H1 (cell line): ENCODE data around the gene CAPZB. TPM values are rescaled to one million over a fixed set of nuclear protein-coding genes. Genes with fewer than 3 reads are reported as not detected.

Experiments
- CTCF ChIA-PET: fragments of 300-600 bp; sonication (Branson Sonifier 250); formaldehyde crosslinking; loops from one replicate; lab custom pipeline; 2021; ENCODE audit not compliant: partially characterized antibody; lab: Charles Lee
- POLR2A ChIA-PET: fragments of 300-600 bp; sonication (Branson Sonifier 250); formaldehyde crosslinking; loops from one replicate; lab custom pipeline; 2021; ENCODE audit warnings: inconsistent platforms; ENCODE audit not compliant: partially characterized antibody; lab: Charles Lee
- DNase-seq, 2 experiments: peaks; one replicate each; pipeline versions ENCODE4 v3.0.0 to v3.0.0-alpha.2; 2010 to 2022; ENCODE audit warnings: low spot score in 2 of 2, low read depth in 1 of 2, mixed read lengths in 1 of 2
- FAIRE-seq: peaks from 2 replicates; lab custom pipeline; 2011; peaks lifted over from hg19 to GRCh38; lab: Jason Lieb, UNC
- H2AFZ ChIP-seq: 2 replicates; pipeline ENCODE4 v1.8.1; 2012; ENCODE audit warnings: low read length, inconsistent platforms
- H2AK5ac ChIP-seq: 2 replicates; pipeline ENCODE4 v1.6.1; 2013; ENCODE audit warnings: low read depth, low read length
- H2BK120ac ChIP-seq: replicated peaks from 2 replicates; pipeline ENCODE3; 2013; ENCODE audit warnings: low read depth, low read length, inconsistent platforms
- H2BK12ac ChIP-seq: 2 replicates; pipeline ENCODE4 v1.6.1; 2013; ENCODE audit warnings: low read depth, low read length
- H2BK15ac ChIP-seq: 2 replicates; pipeline ENCODE4 v1.6.1; 2013; ENCODE audit warnings: low read length
- H2BK20ac ChIP-seq: 2 replicates; pipeline ENCODE4 v1.6.1; 2013; ENCODE audit warnings: low read length
- H2BK5ac ChIP-seq: 2 replicates; pipeline ENCODE4 v1.6.1; 2013; ENCODE audit warnings: low read depth, low read length
- H3K14ac ChIP-seq: 2 replicates; pipeline ENCODE4 v1.6.1; 2013; ENCODE audit warnings: inconsistent platforms; ENCODE audit not compliant: insufficient read length
- H3K18ac ChIP-seq: 2 replicates; pipeline ENCODE4 v1.6.1; 2013; ENCODE audit warnings: low read length; ENCODE audit errors: extremely low read depth
- H3K23ac ChIP-seq: 2 replicates; pipeline ENCODE4 v1.6.1; 2013; ENCODE audit warnings: inconsistent platforms; ENCODE audit not compliant: insufficient read length
- H3K23me2 ChIP-seq: 2 replicates; pipeline ENCODE4 v1.6.1; 2013; ENCODE audit warnings: low read depth, low read length
- H3K27ac ChIP-seq: 2 replicates; pipeline ENCODE4 v1.6.1; 2011; ENCODE audit warnings: low read depth, low read length, inconsistent platforms
- H3K27me3 ChIP-seq, 4 experiments: replicated peaks in 1 of 4; 1 replicate in 1 of 4; 2 replicates in 3 of 4; pipeline versions ENCODE4 v1.6.1 to v1.8.1; 2011 to 2013; ENCODE audit warnings: low read length in 3 of 4, mild to moderate bottlenecking in 3 of 4, inconsistent platforms in 2 of 4, mixed read lengths in 2 of 4, moderate library complexity in 1 of 4; ENCODE audit not compliant: control insufficient read depth in 3 of 4, insufficient read depth in 3 of 4; ENCODE audit errors: extremely low read depth in 1 of 4
- H3K36me3 ChIP-seq, 4 experiments: 2 replicates each; pipeline versions ENCODE4 v1.6.1 to v1.8.1; 2011 to 2013; ENCODE audit warnings: mild to moderate bottlenecking in 4 of 4, low read length in 3 of 4, moderate library complexity in 2 of 4, control low read depth in 1 of 4, inconsistent platforms in 1 of 4; ENCODE audit not compliant: insufficient read depth in 4 of 4, control insufficient read depth in 2 of 4
- H3K4ac ChIP-seq: replicated peaks from 2 replicates; pipeline ENCODE3; 2013; ENCODE audit warnings: low read length, low read depth, mixed read lengths, inconsistent platforms; ENCODE audit not compliant: insufficient read length
- H3K4me1 ChIP-seq, 4 experiments: replicated peaks in 1 of 4; 1 replicate in 1 of 4; 2 replicates in 3 of 4; pipeline versions ENCODE4 v1.6.1 to v1.8.1; 2011 to 2013; ENCODE audit warnings: low read length in 3 of 4, inconsistent platforms in 2 of 4, mixed read lengths in 1 of 4; ENCODE audit not compliant: insufficient read depth in 4 of 4, control insufficient read depth in 3 of 4
- H3K4me2 ChIP-seq, 2 experiments: 2 replicates each; pipeline versions ENCODE4 v1.6.1 to v1.8.1; 2011 to 2013; ENCODE audit warnings: low read depth in 2 of 2, low read length in 2 of 2, control low read depth in 1 of 2, inconsistent platforms in 1 of 2, mild to moderate bottlenecking in 1 of 2; ENCODE audit not compliant: insufficient read depth in 1 of 2
- H3K4me3 ChIP-seq, 4 experiments: fragments of 200-600, 300-600 bp in 1 of 4; sonication (generic), shearing (Covaris generic), sonication (Bioruptor Twin) in 1 of 4; 2 replicates each; pipeline versions ENCODE4 v1.5.1 to v1.8.1; 2011 to 2016; ENCODE audit warnings: low read length in 4 of 4, low read depth in 3 of 4, control low read depth in 2 of 4, inconsistent platforms in 2 of 4, mild to moderate bottlenecking in 2 of 4, mixed read lengths in 1 of 4, moderate library complexity in 1 of 4; ENCODE audit not compliant: insufficient read depth in 2 of 4; ENCODE audit errors: extremely low read depth in 1 of 4
- H3K56ac ChIP-seq: replicated peaks from 2 replicates; pipeline ENCODE3; 2013; ENCODE audit warnings: low read depth, mild to moderate bottlenecking, mixed read lengths, low read length, inconsistent platforms; ENCODE audit not compliant: insufficient read length
- H3K79me1 ChIP-seq: 2 replicates; pipeline ENCODE4 v1.6.1; 2013; ENCODE audit warnings: low read depth, low read length, control low read depth
- H3K79me2 ChIP-seq, 2 experiments: 2 replicates each; pipeline versions ENCODE4 v1.6.1 to v1.8.1; 2012 to 2013; ENCODE audit warnings: low read length in 2 of 2, mild to moderate bottlenecking in 2 of 2, inconsistent platforms in 1 of 2; ENCODE audit not compliant: insufficient read depth in 2 of 2, control insufficient read depth in 1 of 2
- H3K9ac ChIP-seq, 4 experiments: replicated peaks in 1 of 4; 1 replicate in 1 of 4; 2 replicates in 3 of 4; pipeline versions ENCODE4 v1.6.1 to v1.8.1; 2011 to 2013; ENCODE audit warnings: low read depth in 3 of 4, low read length in 3 of 4, control low read depth in 2 of 4, mild to moderate bottlenecking in 2 of 4, moderate library complexity in 2 of 4, inconsistent platforms in 1 of 4; ENCODE audit errors: extremely low read depth in 1 of 4
- H3K9me3 ChIP-seq, 2 experiments: 2 replicates each; pipeline versions ENCODE4 v1.6.1 to v1.8.1; 2012 to 2013; ENCODE audit warnings: mild to moderate bottlenecking in 2 of 2, moderate library complexity in 2 of 2, control low read depth in 1 of 2, inconsistent platforms in 1 of 2, low read depth in 1 of 2, low read length in 1 of 2, mixed read lengths in 1 of 2; ENCODE audit not compliant: insufficient read depth in 2 of 2
- H4K20me1 ChIP-seq, 2 experiments: replicated peaks in 1 of 2; 2 replicates each; pipeline versions ENCODE3 to v1.8.1; 2011 to 2013; ENCODE audit warnings: inconsistent platforms in 2 of 2, low read length in 2 of 2, mild to moderate bottlenecking in 1 of 2; ENCODE audit not compliant: insufficient read depth in 2 of 2, control insufficient read depth in 1 of 2
- H4K5ac ChIP-seq: 2 replicates; pipeline ENCODE4 v1.6.1; 2013; ENCODE audit warnings: low read length, low read depth, mixed read lengths, inconsistent platforms; ENCODE audit not compliant: insufficient read length
- H4K8ac ChIP-seq: 2 replicates; pipeline ENCODE4 v1.8.0; 2013; ENCODE audit warnings: mild to moderate bottlenecking, moderate library complexity, low read length, inconsistent platforms; ENCODE audit not compliant: insufficient read depth; ENCODE audit errors: extremely low read depth
- H4K91ac ChIP-seq: replicated peaks from 2 replicates; pipeline ENCODE3; 2013; ENCODE audit warnings: low read length, mixed read lengths, inconsistent platforms; ENCODE audit not compliant: insufficient read length
- CREB1 ChIP-seq: IDR thresholded peaks from 2 replicates; pipeline ENCODE4 v1.6.1; 2012; ENCODE audit warnings: inconsistent platforms
- EZH2 ChIP-seq: fragments of 200-600 bp; sonication (generic); IDR thresholded peaks from 2 replicates; pipeline ENCODE4 v1.7.1; 2012; ENCODE audit warnings: low read depth, mild to moderate bottlenecking, moderate library complexity, low read length, inconsistent platforms; ENCODE audit not compliant: severe bottlenecking
- FOSL1 ChIP-seq: IDR thresholded peaks from 2 replicates; pipeline ENCODE4 v1.6.1; 2011; ENCODE audit warnings: mild to moderate bottlenecking, low read depth, low read length, moderate library complexity; ENCODE audit not compliant: insufficient read depth
- POLR2A ChIP-seq, 2 experiments: IDR thresholded peaks; 1 replicate in 1 of 2; 2 replicates in 1 of 2; pipeline ENCODE4 v1.6.1; 2011; ENCODE audit warnings: low read depth in 2 of 2, low read length in 2 of 2, mild to moderate bottlenecking in 2 of 2; ENCODE audit errors: control extremely low read depth in 1 of 2
- RNF2 ChIP-seq: fragments of 200-900, 300-1000 bp; sonication (generic); IDR thresholded peaks from 2 replicates; pipeline ENCODE4 v1.7.1; 2016; ENCODE audit warnings: borderline replicate concordance, low read depth, mild to moderate bottlenecking, antibody characterized with exemption, low read length; ENCODE audit not compliant: poor library complexity, severe bottlenecking; ENCODE audit errors: missing control alignments
- SIRT6 ChIP-seq: IDR thresholded peaks from one replicate; pipeline ENCODE4 v1.7.1; 2012; ENCODE audit warnings: low read length, inconsistent platforms
- WGBS, 2 experiments: shearing (Covaris generic) in 1 of 2; methylation state at CpG; one replicate each; pipeline versions ENCODE4 v1.1.6 to v1.1.7; 2013 to 2015; ENCODE audit warnings: low lambda C conversion rate in 2 of 2, mixed read lengths in 2 of 2, inconsistent platforms in 1 of 2, low coverage in 1 of 2, missing lambda C conversion rate in 1 of 2; ENCODE audit not compliant: insufficient replicate concordance in 2 of 2, insufficient coverage in 1 of 2, insufficient read length in 1 of 2; ENCODE audit errors: extremely low coverage in 1 of 2, missing lambda C conversion rate in 1 of 2; 5-methylcytosine and 5-hydroxymethylcytosine counted together
- polyA plus RNA-seq, 7 experiments: library from polyadenylated mRNA; depleted of rRNA in 3 of 7; stranded (reverse) in 5 of 7; unstranded in 2 of 7; fragments of >200 nt in 5 of 7; fragments of 200-250 nt in 2 of 7; gene quantifications; 1 replicate in 5 of 7; 2 replicates in 1 of 7; 4 replicates in 1 of 7; pipeline versions ENCODE4 v1.2.1 to v1.2.3, GENCODE V29; 2011 to 2013; ENCODE audit warnings: missing spikeins in 2 of 7, mixed read lengths in 2 of 7
- total RNA-seq: library from RNA; stranded (reverse); fragmentation: NEBNext Ultra II Directional; extraction: Animal tissue kit (Norgen Biotek cat#: 25700); gene quantifications from 2 replicates; pipeline ENCODE4 v1.2.1, GENCODE V29; 2021

Gene CAPZB
- total and polyA plus RNA-seq, 2 of the 8 experiments (the other 6 are each of a cell fraction or from before 2014, with no cell fraction given), result 162 to 371 TPM

DNA sequence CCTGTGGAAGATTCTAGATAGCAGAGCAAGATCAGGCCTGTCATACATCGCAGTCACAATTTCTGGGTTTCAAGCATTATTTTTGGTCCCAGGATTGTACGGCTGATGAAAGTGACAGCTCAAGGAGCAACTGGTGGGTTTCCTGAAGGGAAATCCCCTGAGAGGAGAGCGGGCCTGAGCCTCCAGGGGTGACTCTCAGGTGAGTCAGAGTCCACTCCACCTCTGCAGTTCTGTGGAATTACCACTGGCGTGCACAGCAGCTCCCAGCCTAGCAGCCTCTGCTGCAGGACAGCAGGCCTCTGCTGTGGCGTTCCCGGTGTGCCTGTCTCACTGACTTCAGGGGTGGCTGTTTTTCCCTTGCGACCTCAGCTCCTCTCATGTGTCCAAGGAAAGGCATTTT is 148.8 kb downstream of the CAPZB start:
- Histone ChIP-seq H3K9me3 (no peaks in the 10 kb centered on the region), H3K27me3 (no peaks in the 10 kb centered on the region), H3K23me2 (peaks cover 2% of the 10 kb centered on the region; the same call in 1 of the 2 replicates), H3K79me1 (no peaks in the 10 kb centered on the region), H2BK120ac (no peak overlapping the region), H2AFZ (no peak overlapping the region), H3K36me3 (no peaks in the 10 kb centered on the region; a peak in 1 of 8 replicates), H3K4me2 (no peak overlapping the region), H3K4ac (no peak overlapping the region), H2BK5ac (no peak overlapping the region; the same call in 1 of the 2 replicates), H3K18ac (no peak overlapping the region), H2BK12ac (0 out of 2 replicates have a peak overlapping the region, but pooled peaks have one; percentile 63), H2AK5ac (no peak overlapping the region), H3K4me1 (peaks cover 0 to 15% (median 7%) of the 10 kb centered on the region in 4 experiments; a peak in 5 of 7 replicates), H4K5ac (no peak overlapping the region), H2BK15ac (no peak overlapping the region), H4K20me1 (peaks cover 0 to 3% of the 10 kb centered on the region in 2 experiments), H2BK20ac (no peak overlapping the region), H4K91ac (no peak overlapping the region), H4K8ac (0 out of 2 replicates have a peak overlapping the region, but pooled peaks have one; percentile 15), H3K14ac (no peak overlapping the region), H3K27ac (no peak overlapping the region), H3K79me2 (no peaks in the 10 kb centered on the region), H3K4me3 (no peak overlapping the region), H3K9ac (no peak overlapping the region), H3K56ac (no peak overlapping the region), H3K23ac (no peak overlapping the region)
- DNase-seq (no peak), FAIRE-seq (no peak)
- ChIA-PET POLR2A (interaction anchor here (0.9 to 13.3 kb wide), 6 partner anchors 10 to 313 kb away, joined by 3 to 143 read pairs (median 4); partner anchors contain the start of genes AKR7A2, EMC1, MRTO4 and SLC66A1), CTCF (interaction anchor here (0.8 to 4.1 kb wide), 7 partner anchors 19 to 378 kb away, joined by 3 to 25 read pairs (median 4); no protein-coding TSS in a partner anchor)
- 90% methylated on average over 7 of the region's 7 CpGs; no CpG with 5 or more reads in 1 of the 2 experiments for WGBS, 2 experiments
- TF ChIP-seq RNF2, result no peak
- peak in 1 of 2 experiments; percentile 30; a peak in 1 of 3 replicates for TF ChIP-seq POLR2A (IDR thresholded peaks at IDR 0.05; ENCODE audit: control extremely low read depth in 1 of 2, low read depth in 2 of 2, low read length in 2 of 2)
- no peak for TF ChIP-seq CREB1
- no peak for TF ChIP-seq FOSL1
- TF ChIP-seq EZH2, result no peak
- TF ChIP-seq SIRT6, result no peak
